Thyroid gland (tissue), 4 donors: Measurements from ENCODE around the gene KCNIP3.

Experiments
- POLR2A ChIP-seq, 2 donors: fragments of 450-650 bp; IDR thresholded peaks; one replicate each; pipeline ENCODE4 v1.6.1; 2017; ENCODE audit warnings: antibody characterized with exemption in 2 of 2, mild to moderate bottlenecking in 2 of 2, moderate library complexity in 1 of 2
- TF ChIP-seq, protein P1 (sequence below), 6 experiments: fragments of 200-600 bp in 3 of 6; fragments of 450-650 bp in 3 of 6; sonication (generic) in 3 of 6; IDR thresholded peaks; one replicate each; pipeline ENCODE4 v1.5.1; 2016 to 2019; ENCODE audit warnings: antibody characterized with exemption in 6 of 6, mild to moderate bottlenecking in 2 of 6, inconsistent platforms in 1 of 6, moderate library complexity in 1 of 6

DNA sequence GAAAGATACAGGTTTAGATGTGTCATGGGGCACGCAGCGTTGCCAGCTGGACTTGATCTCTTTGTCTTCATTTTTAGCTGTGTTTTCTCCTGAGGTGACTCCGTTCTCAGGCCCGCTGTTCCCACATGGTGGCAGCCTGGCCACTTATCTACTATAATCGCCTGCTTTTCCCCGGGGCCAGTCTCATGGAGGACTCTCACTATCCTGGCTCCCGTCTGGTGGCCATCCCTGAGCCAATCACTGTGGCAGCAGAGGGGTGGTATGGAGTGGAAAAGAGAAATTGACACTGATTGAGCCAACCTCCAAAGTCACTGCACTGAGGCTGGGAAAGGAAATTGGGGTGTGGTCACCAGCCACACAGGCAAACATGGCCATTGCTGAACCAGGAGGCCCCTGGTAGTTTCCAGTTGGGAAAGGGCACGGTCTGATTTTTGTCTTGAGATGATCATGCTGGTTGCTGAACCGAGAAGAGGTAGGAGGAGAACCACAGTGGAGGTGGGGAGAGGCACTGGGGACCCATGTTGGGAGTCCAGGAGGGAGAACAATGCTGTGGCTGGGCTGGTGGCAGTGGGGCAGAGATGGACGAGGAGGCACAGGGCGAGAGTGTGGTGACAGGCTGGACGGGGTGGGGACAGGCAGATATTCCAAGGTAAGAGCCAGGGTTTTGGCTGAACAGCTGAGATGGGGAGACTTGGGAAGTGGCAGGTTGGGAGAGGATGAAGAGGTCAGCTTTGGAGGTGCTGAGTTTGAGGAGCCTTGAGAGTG is 45.6 kb downstream of the KCNIP3 start:
- TF ChIP-seq, protein P1, sequence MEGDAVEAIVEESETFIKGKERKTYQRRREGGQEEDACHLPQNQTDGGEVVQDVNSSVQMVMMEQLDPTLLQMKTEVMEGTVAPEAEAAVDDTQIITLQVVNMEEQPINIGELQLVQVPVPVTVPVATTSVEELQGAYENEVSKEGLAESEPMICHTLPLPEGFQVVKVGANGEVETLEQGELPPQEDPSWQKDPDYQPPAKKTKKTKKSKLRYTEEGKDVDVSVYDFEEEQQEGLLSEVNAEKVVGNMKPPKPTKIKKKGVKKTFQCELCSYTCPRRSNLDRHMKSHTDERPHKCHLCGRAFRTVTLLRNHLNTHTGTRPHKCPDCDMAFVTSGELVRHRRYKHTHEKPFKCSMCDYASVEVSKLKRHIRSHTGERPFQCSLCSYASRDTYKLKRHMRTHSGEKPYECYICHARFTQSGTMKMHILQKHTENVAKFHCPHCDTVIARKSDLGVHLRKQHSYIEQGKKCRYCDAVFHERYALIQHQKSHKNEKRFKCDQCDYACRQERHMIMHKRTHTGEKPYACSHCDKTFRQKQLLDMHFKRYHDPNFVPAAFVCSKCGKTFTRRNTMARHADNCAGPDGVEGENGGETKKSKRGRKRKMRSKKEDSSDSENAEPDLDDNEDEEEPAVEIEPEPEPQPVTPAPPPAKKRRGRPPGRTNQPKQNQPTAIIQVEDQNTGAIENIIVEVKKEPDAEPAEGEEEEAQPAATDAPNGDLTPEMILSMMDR (IDR thresholded peaks at IDR 0.05), result no peak
- no peak for TF ChIP-seq POLR2A (IDR thresholded peaks at IDR 0.05)
